Parathyroid adenoma (tissue), 2 donors: ENCODE measurements around the gene PALM.
"Not testable (repeated sequence)": the region's sequence is repeated elsewhere in the genome, so short reads cannot be mapped to it uniquely, and the experiment has no call there.

Experiments
- H2AFZ ChIP-seq: fragments of 300-600 bp; sonication (generic); one replicate; pipeline ENCODE4 v1.7.0; 2017; ENCODE audit warnings: antibody characterized with exemption, mild to moderate bottlenecking
- H3K27ac ChIP-seq: fragments of 300-600 bp; sonication (generic); one replicate; pipeline ENCODE4 v1.7.0; 2017
- H3K27me3 ChIP-seq: fragments of 300-600 bp; sonication (generic); one replicate; pipeline ENCODE4 v1.7.0; 2017; ENCODE audit warnings: low read length; ENCODE audit not compliant: control insufficient read depth, insufficient read depth
- H3K36me3 ChIP-seq: fragments of 300-600 bp; sonication (generic); one replicate; pipeline ENCODE4 v1.7.0; 2017; ENCODE audit warnings: low read length; ENCODE audit not compliant: control insufficient read depth, insufficient read depth
- H3K4me1 ChIP-seq: fragments of 300-600 bp; sonication (generic); one replicate; pipeline ENCODE4 v1.7.0; 2017; ENCODE audit warnings: control low read depth
- H3K4me2 ChIP-seq: fragments of 300-600 bp; sonication (generic); one replicate; pipeline ENCODE4 v1.7.0; 2017; ENCODE audit warnings: low read length
- H3K4me3 ChIP-seq: fragments of 300-600 bp; sonication (generic); one replicate; pipeline ENCODE4 v1.7.0; 2017; ENCODE audit warnings: low read depth, low read length
- H3K79me2 ChIP-seq: fragments of 300-600 bp; sonication (generic); one replicate; pipeline ENCODE4 v1.7.0; 2017; ENCODE audit warnings: control low read depth
- H3K9ac ChIP-seq: fragments of 300-600 bp; sonication (generic); one replicate; pipeline ENCODE4 v1.7.0; 2017; ENCODE audit warnings: mild to moderate bottlenecking
- H3K9me3 ChIP-seq: fragments of 300-600 bp; sonication (generic); one replicate; pipeline ENCODE4 v1.7.0; 2017; ENCODE audit warnings: low read length; ENCODE audit not compliant: control insufficient read depth
- TF ChIP-seq, protein P1 (sequence below): fragments of 300-600 bp; sonication (generic); IDR thresholded peaks from one replicate; pipeline ENCODE4 v1.7.0; 2017; ENCODE audit warnings: antibody characterized with exemption, mild to moderate bottlenecking
- donor health status: primary hyperparathyroidism.

The PALM gene

DNA sequence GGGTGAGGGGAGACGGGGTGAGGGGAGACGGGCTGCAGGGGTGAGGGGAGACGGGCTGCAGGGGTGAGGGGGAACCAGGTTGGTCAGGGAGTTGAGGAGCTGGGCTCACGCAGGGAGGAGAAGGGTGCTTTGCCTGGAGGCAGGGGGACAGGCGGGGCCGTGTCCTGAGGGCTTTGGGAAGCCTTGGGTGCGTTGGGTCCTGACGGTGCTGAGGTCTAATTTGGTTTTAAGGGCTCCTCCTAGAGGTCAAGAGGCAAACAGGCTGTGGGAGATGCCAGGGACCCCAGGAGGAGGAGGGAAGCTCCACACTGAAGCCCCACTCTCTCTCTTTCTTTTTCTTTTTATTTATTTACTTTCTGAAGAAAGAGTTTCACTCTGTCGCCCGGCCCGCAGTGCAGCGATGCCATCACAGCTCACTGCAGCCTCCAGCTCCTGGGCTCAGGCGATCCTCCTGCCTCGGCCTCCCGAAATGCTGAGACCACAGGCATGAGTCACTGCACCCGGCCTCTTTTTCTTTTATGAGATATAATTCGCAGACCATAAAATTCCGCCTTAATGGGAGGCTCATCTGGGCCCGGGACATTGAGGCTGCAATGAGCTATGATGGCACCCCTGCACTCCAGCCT, 32.9 kb downstream of the PALM start:
- TF ChIP-seq, protein P1, sequence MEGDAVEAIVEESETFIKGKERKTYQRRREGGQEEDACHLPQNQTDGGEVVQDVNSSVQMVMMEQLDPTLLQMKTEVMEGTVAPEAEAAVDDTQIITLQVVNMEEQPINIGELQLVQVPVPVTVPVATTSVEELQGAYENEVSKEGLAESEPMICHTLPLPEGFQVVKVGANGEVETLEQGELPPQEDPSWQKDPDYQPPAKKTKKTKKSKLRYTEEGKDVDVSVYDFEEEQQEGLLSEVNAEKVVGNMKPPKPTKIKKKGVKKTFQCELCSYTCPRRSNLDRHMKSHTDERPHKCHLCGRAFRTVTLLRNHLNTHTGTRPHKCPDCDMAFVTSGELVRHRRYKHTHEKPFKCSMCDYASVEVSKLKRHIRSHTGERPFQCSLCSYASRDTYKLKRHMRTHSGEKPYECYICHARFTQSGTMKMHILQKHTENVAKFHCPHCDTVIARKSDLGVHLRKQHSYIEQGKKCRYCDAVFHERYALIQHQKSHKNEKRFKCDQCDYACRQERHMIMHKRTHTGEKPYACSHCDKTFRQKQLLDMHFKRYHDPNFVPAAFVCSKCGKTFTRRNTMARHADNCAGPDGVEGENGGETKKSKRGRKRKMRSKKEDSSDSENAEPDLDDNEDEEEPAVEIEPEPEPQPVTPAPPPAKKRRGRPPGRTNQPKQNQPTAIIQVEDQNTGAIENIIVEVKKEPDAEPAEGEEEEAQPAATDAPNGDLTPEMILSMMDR = no peak

DNA sequence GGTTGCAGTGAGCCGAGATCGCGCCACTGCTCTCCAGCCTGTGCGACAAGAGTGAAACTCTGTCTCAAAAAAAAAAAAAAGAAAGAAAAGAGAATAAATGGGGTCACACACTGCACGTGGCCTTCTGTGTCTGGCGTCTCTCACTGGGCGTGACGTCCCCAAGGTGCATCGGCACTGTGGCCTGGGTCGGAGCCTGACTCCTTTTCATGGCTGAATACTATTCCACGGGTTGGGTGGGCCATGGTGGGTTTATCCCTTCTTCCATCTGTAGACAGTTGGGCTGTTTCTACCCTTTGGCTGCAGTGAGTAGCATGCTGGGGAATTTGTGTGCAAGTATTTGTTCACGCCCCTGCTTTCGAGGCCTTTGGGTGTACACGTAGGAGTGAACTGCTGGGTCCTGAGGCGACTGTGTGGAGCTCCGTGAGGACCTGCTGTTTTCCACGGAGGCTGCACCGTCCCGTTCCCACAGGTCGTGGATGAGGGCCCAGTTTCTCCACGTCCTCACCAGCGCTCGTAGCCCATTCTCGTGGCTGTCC, 33.9 kb downstream of the PALM start:
- H3K4me3 ChIP-seq = no peak overlapping the region
- TF ChIP-seq, protein P1 = no peak
- H2AFZ ChIP-seq = no peak overlapping the region
- H3K4me2 ChIP-seq = no peak overlapping the region
- no peaks in the 10 kb centered on the region for H3K4me1 ChIP-seq
- no peaks in the 10 kb centered on the region for H3K27me3 ChIP-seq
- no peaks in the 10 kb centered on the region for H3K79me2 ChIP-seq
- H3K36me3 ChIP-seq = no peaks in the 10 kb centered on the region
- H3K27ac ChIP-seq = no peak overlapping the region
- no peaks in the 10 kb centered on the region for H3K9me3 ChIP-seq
- no peak overlapping the region for H3K9ac ChIP-seq

More for the DNA sequence above, 32.9 kb downstream of the PALM start:
- Histone ChIP-seq H2AFZ (no peak overlapping the region), H3K27ac (no peak overlapping the region), H3K4me2 (no peak overlapping the region), H3K27me3 (no peaks in the 10 kb centered on the region), H3K4me1 (no peaks in the 10 kb centered on the region), H3K4me3 (no peak overlapping the region), H3K79me2 (no peaks in the 10 kb centered on the region), H3K9me3 (no peaks in the 10 kb centered on the region), H3K9ac (no peak overlapping the region), H3K36me3 (no peaks in the 10 kb centered on the region)

DNA sequence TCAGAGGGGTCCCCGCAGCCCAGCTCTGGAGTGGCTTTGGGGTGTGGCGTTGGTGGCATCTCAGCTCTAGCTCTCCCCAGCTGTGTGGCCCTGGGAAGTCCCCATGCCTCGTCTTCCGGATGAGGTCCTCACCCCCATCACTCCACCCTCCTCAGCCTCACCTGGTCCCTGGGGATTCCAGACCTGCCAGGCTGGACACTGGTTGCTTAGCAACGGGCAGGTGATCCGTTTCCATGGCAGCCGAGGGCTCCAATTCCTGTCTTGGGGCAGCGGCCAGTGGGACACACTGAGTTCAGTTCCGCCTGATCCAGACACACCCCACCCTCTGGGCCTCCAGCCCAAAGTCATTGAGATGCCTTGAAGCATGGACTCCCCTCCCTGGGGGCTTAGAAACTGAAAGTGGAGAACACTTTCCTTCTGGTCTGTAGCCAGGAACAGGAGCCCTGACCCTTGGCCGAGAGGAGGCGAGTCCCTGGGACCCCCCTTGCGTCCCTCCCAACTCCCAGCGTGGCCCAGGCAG, 34.5 kb downstream of the PALM start:
- no peak overlapping the region for H3K4me2 ChIP-seq
- no peaks in the 10 kb centered on the region for H3K79me2 ChIP-seq
- no peak overlapping the region for H3K9ac ChIP-seq
- no peak overlapping the region for H3K27ac ChIP-seq
- H3K9me3 ChIP-seq = no peaks in the 10 kb centered on the region
- H3K4me3 ChIP-seq = no peak overlapping the region
- H3K36me3 ChIP-seq = no peaks in the 10 kb centered on the region
- H3K27me3 ChIP-seq = no peaks in the 10 kb centered on the region
- TF ChIP-seq, protein P1 = no peak
- no peaks in the 10 kb centered on the region for H3K4me1 ChIP-seq
- no peak overlapping the region for H2AFZ ChIP-seq

DNA sequence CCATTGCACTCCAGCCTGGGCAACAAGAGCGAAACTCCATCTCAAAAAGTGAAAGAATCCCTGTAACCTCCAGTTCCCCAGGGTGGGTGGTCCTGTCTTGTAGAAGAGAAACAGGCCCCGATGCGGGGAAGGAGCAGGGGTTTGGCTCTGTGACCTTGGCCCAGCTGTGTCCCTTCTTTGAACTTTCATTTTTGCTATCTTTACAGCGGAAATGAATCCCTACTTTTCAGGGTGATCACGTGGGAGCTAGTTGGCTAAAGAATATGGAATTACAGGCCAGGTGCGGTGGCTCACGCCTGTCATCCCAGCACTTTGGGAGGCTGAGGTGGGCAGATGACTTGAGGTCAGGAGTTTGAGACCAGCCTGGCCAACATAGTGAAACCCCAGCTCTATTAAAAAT, 36.4 kb downstream of the PALM start:
- not testable (repeated sequence) for H3K4me1 ChIP-seq, H3K36me3 ChIP-seq, H3K27ac ChIP-seq, H3K27me3 ChIP-seq, H3K9ac ChIP-seq, H3K9me3 ChIP-seq, H3K79me2 ChIP-seq, H3K4me2 ChIP-seq, H3K4me3 ChIP-seq, H2AFZ ChIP-seq

DNA sequence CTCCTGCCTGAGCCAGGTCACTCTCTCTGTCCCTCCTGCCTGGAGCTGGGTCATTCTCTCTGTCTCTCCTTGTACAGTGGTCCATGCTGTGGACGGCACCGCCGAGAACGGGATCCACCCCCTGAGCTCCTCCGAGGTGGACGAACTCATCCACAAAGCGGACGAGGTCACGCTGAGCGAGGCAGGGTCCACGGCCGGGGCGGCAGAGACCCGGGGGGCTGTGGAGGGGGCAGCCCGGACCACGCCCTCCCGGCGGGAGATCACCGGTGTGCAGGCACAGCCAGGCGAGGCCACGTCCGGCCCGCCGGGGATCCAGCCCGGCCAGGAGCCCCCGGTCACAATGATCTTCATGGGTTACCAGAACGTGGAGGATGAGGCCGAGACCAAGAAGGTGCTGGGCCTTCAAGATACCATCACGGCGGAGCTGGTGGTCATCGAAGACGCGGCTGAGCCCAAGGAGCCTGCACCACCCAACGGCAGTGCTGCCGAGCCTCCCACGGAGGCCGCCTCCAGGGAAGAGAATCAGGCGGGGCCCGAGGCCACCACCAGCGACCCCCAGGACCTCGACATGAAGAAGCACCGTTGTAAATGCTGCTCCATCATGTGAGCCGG, 37.6 kb downstream of the PALM start:
- Histone ChIP-seq H3K79me2 (no peaks in the 10 kb centered on the region), H3K4me3 (no peak overlapping the region), H2AFZ (no peak overlapping the region), H3K27me3 (no peaks in the 10 kb centered on the region), H3K4me2 (no peak overlapping the region), H3K9me3 (no peaks in the 10 kb centered on the region), H3K4me1 (no peaks in the 10 kb centered on the region), H3K9ac (no peak overlapping the region), H3K27ac (no peak overlapping the region), H3K36me3 (no peaks in the 10 kb centered on the region)
- TF ChIP-seq, protein P1 = no peak
